BLaER1 (cell line): Measurements from ENCODE around the gene KIF21B.

Experiments used
- H3K27ac ChIP-seq: shearing (Covaris generic); formaldehyde crosslinking; 2 replicates; pipeline ENCODE4 v1.8.1; 2022
- H3K27me3 ChIP-seq: shearing (Covaris generic); formaldehyde crosslinking; 2 replicates; pipeline ENCODE4 v1.8.1; 2022
- H3K36me3 ChIP-seq: shearing (Covaris generic); formaldehyde crosslinking; 2 replicates; pipeline ENCODE4 v1.8.1; 2022
- H3K4me1 ChIP-seq: shearing (Covaris generic); formaldehyde crosslinking; 2 replicates; pipeline ENCODE4 v1.8.1; 2022
- H3K4me2 ChIP-seq: shearing (Covaris generic); formaldehyde crosslinking; 2 replicates; pipeline ENCODE4 v1.8.1; 2022
- H3K4me3 ChIP-seq: shearing (Covaris generic); formaldehyde crosslinking; 2 replicates; pipeline ENCODE4 v1.8.1; 2022
- H3K9ac ChIP-seq: shearing (Covaris generic); formaldehyde crosslinking; 2 replicates; pipeline ENCODE4 v1.8.1; 2022
- H3K9me3 ChIP-seq: shearing (Covaris generic); formaldehyde crosslinking; 2 replicates; pipeline ENCODE4 v1.8.1; 2022
- H4K20me1 ChIP-seq: shearing (Covaris generic); formaldehyde crosslinking; 2 replicates; pipeline ENCODE4 v1.8.1; 2022
- Cebpa-rat ChIP-seq: shearing (Covaris generic); IDR thresholded peaks from 2 replicates; pipeline ENCODE4 v1.8.1; 2022

Gene KIF21B

GRCh38 chr1:201004154-201004553 lies 19.4 kb downstream of the KIF21B start:
- Histone ChIP-seq H3K4me3 (no peak overlapping the region), H3K9me3 (no peaks in the 10 kb centered on the region), H3K4me2 (no peak overlapping the region), H3K27ac (no peak overlapping the region), H4K20me1 (peaks cover 65% of the 10 kb centered on the region), H3K4me1 (peaks cover 4% of the 10 kb centered on the region), H3K27me3 (no peaks in the 10 kb centered on the region), H3K36me3 (peaks cover 94% of the 10 kb centered on the region), H3K9ac (no peak overlapping the region)
- no peak for TF ChIP-seq Cebpa-rat

GRCh38 chr1:201002510-201002909 lies 21.0 kb downstream of the KIF21B start:
- TF ChIP-seq Cebpa-rat: no peak
- H3K4me2 ChIP-seq: no peak overlapping the region
- no peak overlapping the region for H3K4me3 ChIP-seq
- H3K27me3 ChIP-seq: no peaks in the 10 kb centered on the region
- H4K20me1 ChIP-seq: peaks cover 56% of the 10 kb centered on the region
- H3K9ac ChIP-seq: no peak overlapping the region
- peaks cover 5% of the 10 kb centered on the region; the same call in 1 of the 2 replicates for H3K4me1 ChIP-seq
- H3K27ac ChIP-seq: no peak overlapping the region
- peaks cover 94% of the 10 kb centered on the region for H3K36me3 ChIP-seq
- H3K9me3 ChIP-seq: no peaks in the 10 kb centered on the region

- no peak overlapping the region for H3K4me2 ChIP-seq
- H3K9me3 ChIP-seq: no peaks in the 10 kb centered on the region
- no peak overlapping the region for H3K9ac ChIP-seq
- H3K36me3 ChIP-seq: peaks cover 96% of the 10 kb centered on the region
- peaks cover 6% of the 10 kb centered on the region; the same call in 1 of the 2 replicates for H3K4me1 ChIP-seq
- H3K4me3 ChIP-seq: no peak overlapping the region
- peaks cover 51% of the 10 kb centered on the region for H4K20me1 ChIP-seq
- no peak for TF ChIP-seq Cebpa-rat
- no peaks in the 10 kb centered on the region for H3K27me3 ChIP-seq
- H3K27ac ChIP-seq: no peak overlapping the region
Observed at GRCh38 chr1:201001962-201002361, 21.6 kb downstream of the KIF21B start.

- Histone ChIP-seq H3K9me3 (no peaks in the 10 kb centered on the region), H3K4me3 (no peak overlapping the region), H3K27me3 (no peaks in the 10 kb centered on the region), H3K27ac (no peak overlapping the region), H3K4me1 (peaks cover 6% of the 10 kb centered on the region; the same call in 1 of the 2 replicates), H3K9ac (no peak overlapping the region), H4K20me1 (peaks cover 48% of the 10 kb centered on the region; the same call in 1 of the 2 replicates), H3K4me2 (no peak overlapping the region), H3K36me3 (peaks cover 98% of the 10 kb centered on the region)
- TF ChIP-seq Cebpa-rat: no peak
Observed at GRCh38 chr1:201000391-201000790, 23.1 kb downstream of the KIF21B start.

- no peaks in the 10 kb centered on the region for H3K27me3 ChIP-seq
- peaks cover 6% of the 10 kb centered on the region; the same call in 1 of the 2 replicates for H3K4me1 ChIP-seq
- no peak overlapping the region for H3K4me3 ChIP-seq
- no peak overlapping the region for H3K9ac ChIP-seq
- H3K36me3 ChIP-seq: peaks cover 98% of the 10 kb centered on the region
- H4K20me1 ChIP-seq: peaks cover 47% of the 10 kb centered on the region; the same call in 1 of the 2 replicates
- no peaks in the 10 kb centered on the region for H3K9me3 ChIP-seq
- H3K4me2 ChIP-seq: no peak overlapping the region
- no peak overlapping the region for H3K27ac ChIP-seq
- no peak for TF ChIP-seq Cebpa-rat
Observed at GRCh38 chr1:200999667-201000066, 23.8 kb downstream of the KIF21B start.

- no peak overlapping the region for H3K27ac ChIP-seq
- peaks cover 6% of the 10 kb centered on the region; the same call in 1 of the 2 replicates for H3K4me1 ChIP-seq
- H3K9ac ChIP-seq: no peak overlapping the region
- H4K20me1 ChIP-seq: peaks cover 42% of the 10 kb centered on the region; the same call in 1 of the 2 replicates
- peaks cover 97% of the 10 kb centered on the region for H3K36me3 ChIP-seq
- H3K4me3 ChIP-seq: no peak overlapping the region
- H3K27me3 ChIP-seq: no peaks in the 10 kb centered on the region
- no peak overlapping the region for H3K4me2 ChIP-seq
- TF ChIP-seq Cebpa-rat: no peak
- H3K9me3 ChIP-seq: no peaks in the 10 kb centered on the region
Observed at GRCh38 chr1:200998323-200998722, 25.2 kb downstream of the KIF21B start.

- Histone ChIP-seq H4K20me1 (peaks cover 58% of the 10 kb centered on the region), H3K9ac (no peak overlapping the region), H3K36me3 (peaks cover 96% of the 10 kb centered on the region), H3K9me3 (no peaks in the 10 kb centered on the region), H3K27ac (no peak overlapping the region), H3K4me2 (no peak overlapping the region), H3K27me3 (no peaks in the 10 kb centered on the region), H3K4me3 (no peak overlapping the region), H3K4me1 (peaks cover 25% of the 10 kb centered on the region)
- no peak for TF ChIP-seq Cebpa-rat
Observed at GRCh38 chr1:200992382-200993048, 31.0 kb downstream of the KIF21B start.

- no peak for TF ChIP-seq Cebpa-rat
- H3K27ac ChIP-seq: no peak overlapping the region
- no peaks in the 10 kb centered on the region for H3K27me3 ChIP-seq
- H3K4me2 ChIP-seq: no peak overlapping the region
- no peak overlapping the region for H3K9ac ChIP-seq
- H4K20me1 ChIP-seq: peaks cover 51% of the 10 kb centered on the region
- H3K4me3 ChIP-seq: no peak overlapping the region
- H3K4me1 ChIP-seq: peaks cover 24% of the 10 kb centered on the region
- H3K36me3 ChIP-seq: peaks cover 97% of the 10 kb centered on the region
- H3K9me3 ChIP-seq: no peaks in the 10 kb centered on the region
Observed at GRCh38 chr1:200991097-200991614, 32.4 kb downstream of the KIF21B start.

GRCh38 chr1:200990114-200990513 lies 33.4 kb downstream of the KIF21B start:
- H3K36me3 ChIP-seq: peaks cover 95% of the 10 kb centered on the region
- TF ChIP-seq Cebpa-rat: no peak
- peak overlapping the region; percentile 55 for H3K4me2 ChIP-seq
- H3K27ac ChIP-seq: peak overlapping the region; percentile 36; the same call in 1 of the 2 replicates
- H4K20me1 ChIP-seq: peaks cover 47% of the 10 kb centered on the region
- no peaks in the 10 kb centered on the region for H3K27me3 ChIP-seq
- no peaks in the 10 kb centered on the region for H3K9me3 ChIP-seq
- H3K9ac ChIP-seq: no peak overlapping the region
- no peak overlapping the region for H3K4me3 ChIP-seq
- H3K4me1 ChIP-seq: peaks cover 24% of the 10 kb centered on the region

- Histone ChIP-seq H3K27ac (peak overlapping the region; percentile 36), H3K4me3 (no peak overlapping the region), H4K20me1 (peaks cover 44% of the 10 kb centered on the region), H3K36me3 (peaks cover 95% of the 10 kb centered on the region), H3K9ac (no peak overlapping the region), H3K4me1 (peaks cover 24% of the 10 kb centered on the region), H3K9me3 (no peaks in the 10 kb centered on the region), H3K4me2 (peak overlapping the region; percentile 55), H3K27me3 (no peaks in the 10 kb centered on the region)
- TF ChIP-seq Cebpa-rat: no peak
Observed at GRCh38 chr1:200989337-200989736, 34.2 kb downstream of the KIF21B start.
